ENCODE results near the gene RFPL2.

DNA sequence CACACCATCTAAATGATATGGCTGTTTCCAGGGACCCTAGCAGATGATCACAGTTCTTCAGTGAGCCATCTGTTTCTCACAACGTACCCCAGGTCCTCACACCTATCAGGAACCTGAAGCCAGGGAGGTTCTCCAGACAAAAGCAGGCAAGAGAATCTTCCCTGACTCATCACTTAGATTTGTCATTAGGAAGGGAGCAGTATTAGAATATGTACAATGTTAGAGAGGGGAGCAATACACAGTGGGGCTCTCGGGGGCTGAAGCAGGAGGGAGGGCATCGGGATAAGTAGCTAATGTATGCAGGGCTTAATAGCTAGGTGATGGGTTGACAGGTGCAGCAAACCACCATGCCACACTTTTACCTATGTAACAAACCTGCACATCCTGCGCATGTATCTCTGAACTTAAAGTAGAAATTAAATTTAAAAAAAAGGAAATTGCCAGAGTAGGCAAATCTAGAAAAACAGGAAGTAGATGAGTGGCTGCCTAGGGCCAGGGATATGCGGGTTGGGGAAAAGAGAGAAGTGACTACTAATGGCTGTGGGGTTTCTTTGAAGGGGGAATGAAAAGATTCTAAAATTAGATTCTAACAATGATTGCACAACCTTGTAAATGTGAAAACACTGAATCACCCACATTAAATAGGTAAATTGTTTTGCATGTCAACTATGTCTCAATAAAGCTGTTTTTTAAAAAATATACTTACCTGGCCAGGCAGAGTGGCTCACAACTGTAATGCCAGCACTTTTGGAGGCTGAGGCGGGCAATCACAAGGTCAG is 60.2 kb downstream of the RFPL2 start:
- TF ChIP-seq, protein P1, sequence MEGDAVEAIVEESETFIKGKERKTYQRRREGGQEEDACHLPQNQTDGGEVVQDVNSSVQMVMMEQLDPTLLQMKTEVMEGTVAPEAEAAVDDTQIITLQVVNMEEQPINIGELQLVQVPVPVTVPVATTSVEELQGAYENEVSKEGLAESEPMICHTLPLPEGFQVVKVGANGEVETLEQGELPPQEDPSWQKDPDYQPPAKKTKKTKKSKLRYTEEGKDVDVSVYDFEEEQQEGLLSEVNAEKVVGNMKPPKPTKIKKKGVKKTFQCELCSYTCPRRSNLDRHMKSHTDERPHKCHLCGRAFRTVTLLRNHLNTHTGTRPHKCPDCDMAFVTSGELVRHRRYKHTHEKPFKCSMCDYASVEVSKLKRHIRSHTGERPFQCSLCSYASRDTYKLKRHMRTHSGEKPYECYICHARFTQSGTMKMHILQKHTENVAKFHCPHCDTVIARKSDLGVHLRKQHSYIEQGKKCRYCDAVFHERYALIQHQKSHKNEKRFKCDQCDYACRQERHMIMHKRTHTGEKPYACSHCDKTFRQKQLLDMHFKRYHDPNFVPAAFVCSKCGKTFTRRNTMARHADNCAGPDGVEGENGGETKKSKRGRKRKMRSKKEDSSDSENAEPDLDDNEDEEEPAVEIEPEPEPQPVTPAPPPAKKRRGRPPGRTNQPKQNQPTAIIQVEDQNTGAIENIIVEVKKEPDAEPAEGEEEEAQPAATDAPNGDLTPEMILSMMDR (IDR thresholded peaks at IDR 0.05; ENCODE audit: low read length): no peak
- TF ChIP-seq EZH2 (optimal IDR thresholded peaks at IDR 0.05; ENCODE audit: low read depth, low read length) (no peak), EZH2phosphoT487 (IDR thresholded peaks at IDR 0.05; ENCODE audit: low read length) (no peak)
